Lung (tissue), 12 donors: Measurements from ENCODE around the gene TBC1D22A. TPM values are rescaled to one million over a fixed set of nuclear protein-coding genes. Genes with fewer than 3 reads are reported as not detected.

Experiments
- ATAC-seq: fragments of 200-7000 bp; cut with Tn5 transposase; one replicate; pipeline ENCODE4 v1.9.1; 2020; ENCODE audit warnings: moderate number of reproducible peaks; ENCODE audit not compliant: insufficient read depth, low FRiP score
- DNase-seq, 3 donors: peaks; one replicate each; pipeline ENCODE4 v3.0.0-alpha.2; 2013 to 2017
- H3K27ac ChIP-seq, 2 donors: one replicate each; pipeline ENCODE4 v1.5.1; 2013; ENCODE audit warnings: mild to moderate bottlenecking in 2 of 2, moderate library complexity in 2 of 2, control low read depth in 1 of 2, inconsistent platforms in 1 of 2, low read depth in 1 of 2, low read length in 1 of 2
- H3K27me3 ChIP-seq, 3 donors: one replicate each; pipeline ENCODE4 v1.5.1; 2013; ENCODE audit warnings: low read length in 2 of 3; ENCODE audit not compliant: control insufficient read depth in 3 of 3, insufficient read depth in 3 of 3
- H3K36me3 ChIP-seq, 4 donors: one replicate each; pipeline ENCODE4 v1.5.1; 2013; ENCODE audit warnings: low read length in 4 of 4, mild to moderate bottlenecking in 1 of 4, moderate library complexity in 1 of 4; ENCODE audit not compliant: control insufficient read depth in 4 of 4, insufficient read depth in 4 of 4
- H3K4me1 ChIP-seq, 5 donors: one replicate each; pipeline ENCODE4 v1.5.1; 2013; ENCODE audit warnings: low read length in 5 of 5, mild to moderate bottlenecking in 2 of 5, moderate library complexity in 1 of 5; ENCODE audit not compliant: control insufficient read depth in 5 of 5, insufficient read depth in 5 of 5
- H3K4me3 ChIP-seq: one replicate; pipeline ENCODE4 v1.5.1; 2013; ENCODE audit warnings: mild to moderate bottlenecking, control low read depth, moderate library complexity
- H3K9ac ChIP-seq, 2 donors: one replicate each; pipeline ENCODE4 v1.5.1; 2013; ENCODE audit warnings: low read length in 2 of 2, control low read depth in 1 of 2; ENCODE audit not compliant: insufficient read depth in 1 of 2
- H3K9me3 ChIP-seq, 4 donors: one replicate each; pipeline ENCODE4 v1.5.1; 2013; ENCODE audit warnings: low read length in 3 of 4, mild to moderate bottlenecking in 1 of 4, moderate library complexity in 1 of 4; ENCODE audit not compliant: control insufficient read depth in 4 of 4, insufficient read depth in 3 of 4
- WGBS, 2 donors: extraction: QIAGEN DNeasy Blood & Tissue Kit; methylation state at CpG; one replicate each; pipeline ENCODE4 v1.1.7; 2013; 5-methylcytosine and 5-hydroxymethylcytosine counted together
- polyA plus RNA-seq, 2 donors: library from polyadenylated mRNA; stranded (reverse); fragments of 200-250 nt; gene quantifications; one replicate each; pipeline ENCODE4 v1.2.1, GENCODE V29; 2013
- total RNA-seq, 2 donors: library from RNA; depleted of rRNA in 1 of 2; stranded (reverse); fragments of >200 nt in 1 of 2; gene quantifications; one replicate each; pipeline ENCODE4 v1.2.1, GENCODE V29; 2014 to 2021
- TF ChIP-seq, protein P1 (sequence below): IDR thresholded peaks from 2 replicates; pipeline ENCODE4 v1.5.1; 2012; ENCODE audit warnings: mild to moderate bottlenecking; ENCODE audit errors: control extremely low read depth, extremely low read depth
- donor health status: control.
- donor health status: control.
- donor health status: Bipolar disorder and iron deficiency.
- donor health status: healthy.
- donor health status: DM: yes; HTN: yes; CAD: no.

Gene TBC1D22A
- total and polyA plus RNA-seq, 4 donors = 20.2 to 38.4 (median 21.0) TPM

DNA sequence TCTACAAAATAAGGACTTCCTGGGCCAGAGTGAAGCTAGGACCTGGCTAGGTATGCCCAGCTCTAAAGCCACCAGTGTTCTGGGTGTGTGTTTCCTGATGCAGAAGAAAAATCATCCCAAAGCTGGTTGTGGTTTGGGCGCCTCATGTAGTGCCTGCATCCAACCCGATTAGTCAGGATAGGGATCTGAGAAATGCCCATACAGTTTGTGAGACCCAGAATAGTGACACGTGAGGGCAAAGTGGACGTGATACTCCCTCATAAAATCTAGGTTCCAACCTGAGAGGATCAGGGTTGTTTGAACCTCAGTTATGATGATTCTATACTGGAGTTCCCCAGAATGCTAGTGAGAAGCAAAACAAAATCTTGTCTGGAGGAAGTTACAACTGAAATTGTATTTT lies 238.4 kb downstream of the TBC1D22A start:
- 68 to 82% methylated on average over 4 of the region's 4 CpGs for WGBS, 2 donors
- peaks cover 0 to 7% (median 0%) of the 10 kb centered on the region in 4 donors for H3K36me3 ChIP-seq
- H3K9me3 ChIP-seq = no peaks in the 10 kb centered on the region
- H3K27ac ChIP-seq = no peak overlapping the region
- H3K9ac ChIP-seq = no peak overlapping the region
- no peaks in the 10 kb centered on the region for H3K4me1 ChIP-seq
- no peak overlapping the region for H3K4me3 ChIP-seq
- TF ChIP-seq, protein P1, sequence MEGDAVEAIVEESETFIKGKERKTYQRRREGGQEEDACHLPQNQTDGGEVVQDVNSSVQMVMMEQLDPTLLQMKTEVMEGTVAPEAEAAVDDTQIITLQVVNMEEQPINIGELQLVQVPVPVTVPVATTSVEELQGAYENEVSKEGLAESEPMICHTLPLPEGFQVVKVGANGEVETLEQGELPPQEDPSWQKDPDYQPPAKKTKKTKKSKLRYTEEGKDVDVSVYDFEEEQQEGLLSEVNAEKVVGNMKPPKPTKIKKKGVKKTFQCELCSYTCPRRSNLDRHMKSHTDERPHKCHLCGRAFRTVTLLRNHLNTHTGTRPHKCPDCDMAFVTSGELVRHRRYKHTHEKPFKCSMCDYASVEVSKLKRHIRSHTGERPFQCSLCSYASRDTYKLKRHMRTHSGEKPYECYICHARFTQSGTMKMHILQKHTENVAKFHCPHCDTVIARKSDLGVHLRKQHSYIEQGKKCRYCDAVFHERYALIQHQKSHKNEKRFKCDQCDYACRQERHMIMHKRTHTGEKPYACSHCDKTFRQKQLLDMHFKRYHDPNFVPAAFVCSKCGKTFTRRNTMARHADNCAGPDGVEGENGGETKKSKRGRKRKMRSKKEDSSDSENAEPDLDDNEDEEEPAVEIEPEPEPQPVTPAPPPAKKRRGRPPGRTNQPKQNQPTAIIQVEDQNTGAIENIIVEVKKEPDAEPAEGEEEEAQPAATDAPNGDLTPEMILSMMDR = no peak
- ATAC-seq (no peak), DNase-seq (no peak)
- H3K27me3 ChIP-seq = no peaks in the 10 kb centered on the region

GRCh38 chr22:47001288-47001687 lies 238.8 kb downstream of the TBC1D22A start:
- H3K4me3 ChIP-seq = no peak overlapping the region
- TF ChIP-seq, protein P1 = no peak
- peaks cover 0 to 6% (median 0%) of the 10 kb centered on the region in 4 donors for H3K36me3 ChIP-seq
- H3K9ac ChIP-seq = no peak overlapping the region
- no peaks in the 10 kb centered on the region for H3K27me3 ChIP-seq
- H3K9me3 ChIP-seq = no peaks in the 10 kb centered on the region
- H3K4me1 ChIP-seq = no peaks in the 10 kb centered on the region
- ATAC-seq = no peak
- no peak overlapping the region for H3K27ac ChIP-seq
- peak in 1 of 3 donors; percentile 2 for DNase-seq
- 93% methylated on average over 9 of the region's 9 CpGs for WGBS, 2 donors

DNA sequence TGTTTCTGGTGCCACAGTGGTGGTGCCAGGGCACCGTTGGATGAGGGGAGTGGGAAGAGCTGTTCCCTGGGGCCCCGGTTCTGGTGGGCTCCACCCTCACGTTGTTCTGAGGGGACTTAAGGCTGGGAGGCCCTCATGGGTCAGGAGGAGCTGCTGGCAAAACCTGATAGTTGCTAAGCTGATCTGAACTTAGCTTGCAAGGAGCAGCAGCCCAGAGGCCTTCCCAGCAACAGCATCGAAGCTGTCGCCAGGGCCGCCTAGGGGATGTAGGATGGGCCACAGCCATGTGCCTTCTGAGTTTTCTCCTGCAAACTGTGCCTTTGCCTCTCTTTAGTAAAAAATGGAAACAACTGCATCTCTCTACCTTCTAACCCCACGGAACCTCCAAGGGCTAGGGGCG lies 240.2 kb downstream of the TBC1D22A start:
- H3K4me3 ChIP-seq = no peak overlapping the region

More for the DNA sequence above, 240.2 kb downstream of the TBC1D22A start:
- no peaks in the 10 kb centered on the region for H3K27me3 ChIP-seq
- 91 to 93% methylated on average over 8 of the region's 8 CpGs for WGBS, 2 donors
- H3K4me1 ChIP-seq = no peaks in the 10 kb centered on the region
- peaks cover 0 to 9% (median 0%) of the 10 kb centered on the region in 4 donors for H3K36me3 ChIP-seq
- no peak overlapping the region for H3K9ac ChIP-seq
- H3K9me3 ChIP-seq = peaks cover 0 to 2% (median 0%) of the 10 kb centered on the region in 4 donors
- H3K27ac ChIP-seq = no peak overlapping the region
- TF ChIP-seq, protein P1 = no peak
- DNase-seq (no peak), ATAC-seq (no peak)
